ENCODE measurements around the gene RABGAP1.

RABGAP1 gene

DNA sequence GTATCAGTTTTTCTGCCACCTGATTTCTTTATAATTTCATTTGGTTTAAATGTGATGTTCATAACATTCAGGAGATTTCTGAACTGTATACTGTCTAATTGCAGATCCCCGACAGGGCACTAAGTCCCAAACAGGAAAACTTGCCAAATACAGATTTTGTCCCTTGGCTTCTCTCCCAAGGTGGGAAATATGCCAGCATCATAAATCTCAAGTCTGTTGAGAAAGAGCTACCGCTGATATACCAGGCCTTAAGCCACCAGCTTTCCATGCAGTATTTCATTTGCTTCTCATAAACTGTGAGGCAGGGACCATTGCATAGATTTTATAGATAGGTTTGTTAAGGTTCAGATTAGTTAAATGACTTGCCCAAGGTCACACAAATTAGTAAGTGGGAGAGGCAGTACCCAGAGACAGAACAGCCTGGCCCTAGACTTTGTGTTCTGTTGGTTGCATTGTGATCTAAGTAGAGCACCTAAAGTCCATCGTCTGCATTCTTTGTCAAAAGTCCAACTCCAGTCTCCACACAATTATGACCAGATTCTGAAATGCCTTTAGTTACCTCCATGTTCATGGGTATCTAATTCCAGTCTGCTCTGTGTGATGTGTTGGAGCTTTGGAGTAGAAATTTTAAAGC is 108.9 kb downstream of the RABGAP1 start:
- DNase-seq, result no peak

DNA sequence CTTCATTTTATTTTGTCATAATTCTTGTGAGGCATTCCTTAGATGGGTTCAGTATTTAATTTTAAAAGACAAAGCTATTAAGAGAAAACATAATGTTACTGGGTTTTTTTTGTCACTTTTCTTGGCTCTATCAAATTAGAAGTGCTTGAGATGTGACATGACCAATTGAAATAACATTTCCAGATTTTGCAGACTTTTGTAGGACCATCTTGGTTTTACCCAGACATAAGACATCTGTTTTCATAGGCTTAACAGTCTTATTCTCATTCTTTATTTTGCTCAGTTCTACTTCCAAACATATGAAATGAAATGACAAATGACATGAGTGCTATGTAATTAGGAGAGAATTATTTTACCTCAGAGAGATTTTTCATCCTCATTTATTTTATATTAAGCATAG is 112.2 kb downstream of the RABGAP1 start:
- DNase-seq, result no peak

DNA sequence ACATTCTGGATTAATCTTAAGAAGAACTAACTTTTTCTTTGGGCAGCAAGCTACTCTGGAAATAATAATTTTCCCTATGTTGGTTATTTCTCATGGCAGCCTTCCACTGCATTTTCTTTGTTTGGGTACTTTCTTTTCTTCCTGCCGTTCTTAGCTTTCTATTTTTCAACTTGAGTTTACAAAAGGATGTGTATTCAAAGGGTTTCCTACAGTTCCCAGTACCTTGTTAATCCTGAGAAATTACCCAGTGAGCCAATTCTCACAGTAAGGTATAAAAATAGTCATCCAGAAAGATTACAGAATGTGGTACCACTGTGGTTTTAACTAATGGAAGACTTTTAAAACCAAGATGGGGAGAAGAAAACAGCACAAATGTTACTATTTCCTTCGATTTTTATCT is 112.9 kb downstream of the RABGAP1 start:
- DNase-seq, result no peak

GRCh38 chr9:123058834-123059233 is 118.0 kb downstream of the RABGAP1 start:
- no peak for DNase-seq

DNA sequence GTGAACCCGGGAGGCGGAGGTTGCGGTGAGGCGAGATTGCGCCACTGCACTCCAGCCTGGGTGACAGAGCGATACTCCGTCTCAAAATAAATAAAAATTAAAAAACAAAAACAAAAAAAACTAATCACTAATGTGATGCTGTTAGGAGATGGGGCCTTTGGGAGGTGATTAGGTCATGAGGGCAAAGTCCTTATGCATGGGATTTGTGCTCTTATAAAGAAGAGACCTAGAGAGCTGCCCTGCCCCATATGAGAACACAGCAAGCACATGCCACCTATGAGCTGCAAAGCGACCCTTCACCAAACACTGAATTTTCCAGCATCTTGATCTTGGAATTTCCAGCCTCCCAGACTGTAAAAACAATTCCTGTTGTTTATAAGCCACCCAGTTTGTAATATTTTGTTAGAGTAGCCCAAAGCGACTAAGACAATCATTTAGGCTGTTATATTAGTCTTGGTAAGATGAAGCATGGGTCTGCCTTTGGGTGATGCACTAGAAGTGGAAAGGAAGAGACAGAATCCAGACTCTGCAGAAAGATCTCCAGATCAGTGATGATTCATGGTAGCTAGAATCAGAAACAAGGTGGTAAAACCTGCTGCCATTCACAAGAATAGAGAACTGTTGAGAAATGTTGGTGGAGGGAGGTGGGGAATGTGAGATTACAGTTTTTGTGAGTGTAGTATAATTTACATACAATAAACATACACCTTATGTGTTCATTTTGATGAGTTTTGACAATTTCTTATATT is 118.8 kb downstream of the RABGAP1 start:
- DNase-seq, result no peak

DNA sequence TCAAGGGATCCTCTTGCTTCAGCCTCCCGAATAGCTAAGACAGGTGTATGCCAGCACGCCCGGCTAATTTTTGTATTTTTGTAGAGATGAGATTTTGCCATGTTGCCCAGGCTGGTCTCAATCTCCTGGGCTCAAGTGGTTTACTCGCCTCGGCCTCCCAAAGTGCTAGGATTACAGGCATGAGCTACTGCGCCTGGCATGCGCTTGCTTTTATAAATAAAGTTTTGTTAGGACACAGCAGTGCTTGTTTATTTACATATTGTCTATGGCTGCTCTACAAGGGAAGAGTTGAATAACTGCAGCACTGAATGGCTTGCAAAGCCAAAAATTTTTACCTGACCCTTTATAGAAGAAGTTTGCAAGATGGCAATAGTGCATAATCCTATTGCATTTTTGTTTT is 120.4 kb downstream of the RABGAP1 start:
- no peak for DNase-seq

DNA sequence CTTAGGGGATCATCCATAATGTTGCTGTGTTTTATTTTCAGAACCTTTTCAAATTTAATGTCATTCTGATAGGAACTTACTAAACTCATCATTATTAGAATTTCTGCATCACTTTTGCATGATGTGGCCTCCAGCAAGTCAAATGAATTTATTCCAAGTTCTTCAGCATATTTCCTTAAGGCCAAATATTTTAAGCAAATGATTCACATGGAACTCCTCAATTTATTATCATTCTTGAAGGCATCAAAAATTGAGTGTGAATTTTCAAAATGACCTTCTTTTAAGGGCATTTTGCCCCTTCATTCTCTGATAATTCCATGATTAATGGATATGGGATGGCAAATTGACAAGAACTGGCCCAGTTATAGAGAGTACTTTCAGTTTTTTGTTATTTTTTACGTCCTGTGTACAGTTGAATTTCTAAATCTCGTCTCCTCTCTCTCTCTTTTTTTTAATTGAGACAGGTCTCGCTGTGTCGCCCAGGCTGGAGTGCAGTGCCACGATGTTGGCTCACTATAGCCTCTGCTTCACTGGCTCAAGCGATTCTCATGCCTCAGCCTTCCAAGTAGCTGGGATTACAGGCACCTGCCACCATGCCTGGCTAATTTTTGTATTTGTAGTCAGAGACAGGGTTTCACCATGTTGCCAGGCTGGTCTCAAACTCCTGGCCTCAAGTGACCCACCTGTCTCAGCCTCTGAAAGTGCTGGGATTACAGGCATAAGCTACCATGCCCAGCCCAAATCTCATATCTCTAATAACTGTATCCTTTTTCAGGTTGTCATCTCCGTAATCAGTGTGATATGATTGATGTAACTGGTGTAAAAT is 121.7 kb downstream of the RABGAP1 start:
- DNase-seq, result no peak

DNA sequence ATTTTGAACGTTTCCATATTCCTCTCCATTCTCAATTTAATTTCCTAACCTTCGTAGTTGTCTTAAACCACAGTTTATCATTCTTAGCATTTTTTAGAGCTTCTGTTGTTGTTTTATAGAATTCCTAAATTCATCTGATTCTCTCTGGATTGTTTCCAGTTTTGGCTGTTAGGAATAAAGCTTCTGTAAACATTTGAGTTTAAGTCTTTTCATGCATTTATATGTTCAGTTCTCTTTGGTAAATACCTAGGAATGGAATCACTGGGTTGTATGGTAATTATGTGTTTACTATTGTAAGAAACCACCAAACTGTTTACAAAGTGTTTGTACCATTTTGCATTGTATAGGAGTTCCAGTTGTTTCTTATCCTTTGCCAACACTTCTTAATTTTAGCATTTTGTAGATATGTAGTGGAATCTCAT is 122.4 kb downstream of the RABGAP1 start:
- DNase-seq, result no peak

DNA sequence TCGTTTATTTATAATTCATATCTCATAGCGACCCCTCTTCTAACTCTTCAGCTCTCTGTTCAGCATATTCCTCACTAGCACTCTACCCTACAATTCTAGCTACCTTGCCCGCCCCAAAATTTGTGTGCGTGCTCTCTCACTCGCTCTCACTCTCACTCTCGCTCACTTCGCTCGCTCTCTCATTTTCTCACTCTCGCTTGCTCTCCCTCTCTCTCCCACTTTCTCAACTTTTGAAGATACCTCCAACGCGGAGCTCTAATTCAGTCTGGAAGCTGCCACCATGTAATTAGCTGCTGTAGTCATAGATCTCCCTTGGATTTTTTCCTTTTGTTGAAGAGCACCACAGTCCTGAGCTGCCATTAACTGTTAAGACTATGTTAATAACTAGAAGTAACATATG is 123.1 kb downstream of the RABGAP1 start:
- DNase-seq, result no peak

GRCh38 chr9:123064716-123065115 is 123.9 kb downstream of the RABGAP1 start:
- DNase-seq, result no peak

DNA sequence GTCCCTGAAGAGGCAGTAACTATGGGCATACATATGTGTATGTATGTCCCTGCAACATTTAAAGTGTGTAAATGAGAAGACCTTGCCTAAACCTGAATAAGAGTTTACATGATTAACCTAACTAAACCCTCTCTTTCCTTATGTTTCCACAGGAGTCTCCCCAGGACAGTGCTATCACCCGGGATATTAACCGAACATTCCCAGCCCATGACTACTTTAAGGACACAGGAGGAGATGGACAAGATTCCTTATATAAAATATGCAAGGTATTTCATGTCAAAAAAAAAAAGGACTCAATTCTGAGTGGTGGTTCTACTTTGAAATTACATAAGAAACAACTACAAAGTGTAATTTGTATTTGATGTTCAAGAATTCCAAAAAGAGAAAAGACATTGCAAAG is 124.4 kb downstream of the RABGAP1 start:
- no peak for DNase-seq

- DNase-seq, result no peak
These were observed 126.3 kb downstream of the RABGAP1 start for GRCh38 chr9:123067136-123067535.

GRCh38 chr9:123069010-123069481 is 128.2 kb downstream of the RABGAP1 start:
- no peak for DNase-seq

- DNase-seq, result no peak
These were observed 129.4 kb downstream of the RABGAP1 start for GRCh38 chr9:123070198-123070597.

- DNase-seq, result no peak
These were observed 131.7 kb downstream of the RABGAP1 start for GRCh38 chr9:123072407-123072995.

- DNase-seq, result no peak
These were observed 132.6 kb downstream of the RABGAP1 start for GRCh38 chr9:123073441-123073840.

- no peak for DNase-seq
These were observed 133.2 kb downstream of the RABGAP1 start for GRCh38 chr9:123073991-123074422.

- no peak for DNase-seq
These were observed 133.8 kb downstream of the RABGAP1 start for GRCh38 chr9:123074628-123075027.

DNA sequence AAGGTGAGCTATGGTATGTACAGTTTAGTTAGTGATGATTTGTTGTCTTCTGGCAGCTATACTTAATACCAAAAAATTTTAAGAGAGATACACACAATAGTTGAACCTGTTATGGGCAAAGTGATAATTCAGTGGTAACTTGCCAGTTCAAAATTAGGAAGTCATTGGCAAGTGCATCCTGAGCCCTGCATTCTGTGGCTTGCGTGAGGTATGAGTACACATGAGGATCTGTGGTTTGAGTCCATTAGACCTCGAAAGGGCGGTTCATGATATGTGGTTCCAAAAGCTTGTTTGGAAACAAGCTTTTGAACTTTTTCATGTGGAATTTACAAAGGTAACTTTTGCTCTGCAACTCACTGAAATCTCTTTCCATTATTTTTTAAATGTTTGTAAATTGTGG is 139.6 kb downstream of the RABGAP1 start:
- DNase-seq, result no peak

- no peak for DNase-seq
These were observed 141.0 kb downstream of the RABGAP1 start for GRCh38 chr9:123081824-123082223.

DNA sequence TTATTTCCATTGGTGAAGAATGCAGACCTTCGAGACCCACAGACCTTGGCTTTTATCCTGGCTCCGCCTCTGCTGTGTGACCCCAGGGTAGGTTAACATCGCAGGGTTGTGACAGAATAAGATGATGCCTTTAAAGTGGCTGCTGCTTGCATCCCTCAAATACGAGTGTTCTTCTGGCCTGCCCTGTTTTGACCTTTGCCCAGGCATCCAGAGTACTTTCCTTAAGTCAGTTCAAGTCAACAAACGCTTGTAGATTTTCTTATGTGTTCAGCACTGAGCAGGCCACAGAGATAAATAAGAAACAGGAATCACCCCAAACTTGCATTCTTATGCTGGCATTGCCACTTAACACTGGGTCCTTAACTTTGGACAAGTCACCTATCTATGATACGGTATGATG is 142.9 kb downstream of the RABGAP1 start:
- no peak for DNase-seq

DNA sequence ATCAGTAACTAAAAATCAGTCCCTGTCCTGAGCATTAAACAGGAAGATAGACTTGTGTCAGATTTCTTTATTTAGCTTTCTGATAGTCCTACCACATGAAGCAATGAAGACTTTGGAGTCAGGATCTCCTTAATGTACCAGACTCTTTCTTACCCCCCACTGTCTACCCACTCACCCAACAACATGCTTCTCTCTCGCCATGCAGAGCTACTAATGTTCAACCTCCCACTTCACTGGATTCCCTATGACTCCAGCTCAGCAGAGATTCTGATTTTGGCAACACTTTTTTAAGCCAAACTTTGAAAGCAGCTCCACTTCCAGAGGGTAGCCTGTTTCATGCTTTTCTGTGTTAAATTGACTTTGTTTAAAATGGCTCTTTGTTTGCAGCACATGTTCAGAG is 143.4 kb downstream of the RABGAP1 start:
- DNase-seq, result no peak

DNA sequence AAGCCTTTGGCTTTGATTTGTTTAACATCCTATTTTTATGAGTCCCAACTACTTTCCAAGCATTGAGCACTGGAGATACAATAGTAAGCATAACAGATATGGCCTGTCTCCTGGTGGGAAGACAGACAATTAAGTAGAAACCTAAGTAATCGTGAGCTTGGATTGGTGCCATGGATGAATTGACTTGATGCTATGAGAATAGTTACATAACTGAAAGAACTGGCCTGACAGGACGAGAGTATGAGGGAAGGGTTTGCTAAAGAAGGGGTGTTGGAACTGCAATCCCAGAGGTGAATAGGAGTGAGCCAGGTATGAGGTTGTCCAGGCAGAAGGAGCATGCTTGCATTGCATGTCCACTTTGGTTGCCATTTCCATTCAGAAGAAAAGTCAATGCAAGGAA is 145.1 kb downstream of the RABGAP1 start:
- DNase-seq, result no peak

All from activated naive CD4-positive, alpha-beta T cell treated with anti-CD3 and anti-CD28 coated beads, Interleukin-2, amount 50 U/mL, for 16 hours (primary cell).